ENCODE results near the gene KRTAP2-2.
"Not testable (repeated sequence)": the region's sequence is repeated elsewhere in the genome, so short reads cannot be mapped to it uniquely, and the experiment has no call there.

Gene KRTAP2-2

GRCh38 chr17:41055130-41055529 is at the start of gene KRTAP2-2:
Gene KRTAP2-2, minus strand, starts transcription at chr17:41055230. Its CDS starts 19 bp downstream, at chr17:41055211.
- DNase-seq, result not testable (repeated sequence)

DNA sequence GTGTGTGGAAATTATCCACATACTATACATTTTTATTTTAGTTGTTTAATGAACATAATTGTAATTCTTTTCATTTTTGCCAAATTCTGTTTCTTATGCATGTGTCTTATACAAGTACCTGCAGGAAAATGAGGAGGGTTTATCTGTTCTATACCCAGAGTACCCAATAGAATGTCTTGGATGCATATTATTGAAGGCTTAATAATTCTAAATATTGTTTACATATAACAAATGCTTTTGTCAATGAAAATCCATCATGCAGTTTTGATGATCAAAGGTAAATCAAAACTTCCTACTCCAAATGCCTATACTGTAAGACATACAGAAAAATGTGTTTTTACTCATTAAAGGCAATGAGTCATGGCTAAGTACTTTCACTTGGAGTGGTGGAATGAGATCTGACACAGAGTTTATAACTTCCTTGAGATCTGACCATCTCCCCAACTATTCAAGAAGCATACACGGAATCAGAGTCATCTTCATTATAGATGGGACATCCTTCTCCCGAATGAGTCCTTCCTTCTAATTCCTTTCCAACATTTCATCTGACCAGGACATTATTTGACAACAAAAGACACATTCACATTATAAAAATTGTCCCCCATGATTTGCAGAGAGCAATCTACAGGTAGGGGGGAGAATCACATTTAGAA is 49.5 kb upstream of the KRTAP2-2 start:
- DNase-seq, result not testable (repeated sequence)

GRCh38 chr17:41103896-41104295 is 48.9 kb upstream of the KRTAP2-2 start:
- DNase-seq, result no peak

DNA sequence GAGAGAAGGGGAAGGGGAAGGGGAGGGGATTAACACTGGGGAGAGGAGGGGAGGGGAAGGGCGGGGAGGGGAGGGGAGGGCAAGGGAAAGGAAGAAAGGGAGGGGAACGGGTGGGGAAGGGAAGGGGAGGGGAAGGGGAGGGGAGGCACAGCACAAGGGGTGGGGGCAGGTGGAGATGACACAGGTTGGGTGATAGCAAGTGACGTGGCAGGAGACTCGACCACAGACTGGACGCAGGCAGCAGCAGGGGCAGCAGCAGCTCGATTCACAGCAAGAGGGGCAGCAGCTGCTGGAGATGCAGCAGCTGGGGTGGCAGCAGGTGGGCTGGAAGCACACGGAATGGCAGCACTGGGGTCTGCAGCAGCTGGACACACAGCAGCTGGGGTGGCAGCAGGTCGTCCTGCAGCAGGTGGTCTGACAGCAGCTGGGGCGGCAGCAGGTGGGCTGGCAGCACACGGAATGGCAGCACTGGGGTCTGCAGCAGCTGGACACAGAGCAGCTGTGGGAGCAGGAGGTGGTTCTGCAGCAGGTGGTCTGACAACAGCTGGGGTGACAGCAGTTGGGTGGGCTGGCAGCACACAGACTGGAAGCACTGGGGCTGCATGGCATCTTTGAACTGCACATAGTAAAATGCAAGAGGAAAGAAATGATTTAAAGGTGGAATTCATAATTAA is 46.7 kb upstream of the KRTAP2-2 start, which contains the start of gene KRTAP4-16:
Gene KRTAP4-16, minus strand, starts transcription at position 624 of the 674 bp plus-strand sequence. Its CDS starts 0 bp downstream, at position 624.
- no peak for DNase-seq

DNA sequence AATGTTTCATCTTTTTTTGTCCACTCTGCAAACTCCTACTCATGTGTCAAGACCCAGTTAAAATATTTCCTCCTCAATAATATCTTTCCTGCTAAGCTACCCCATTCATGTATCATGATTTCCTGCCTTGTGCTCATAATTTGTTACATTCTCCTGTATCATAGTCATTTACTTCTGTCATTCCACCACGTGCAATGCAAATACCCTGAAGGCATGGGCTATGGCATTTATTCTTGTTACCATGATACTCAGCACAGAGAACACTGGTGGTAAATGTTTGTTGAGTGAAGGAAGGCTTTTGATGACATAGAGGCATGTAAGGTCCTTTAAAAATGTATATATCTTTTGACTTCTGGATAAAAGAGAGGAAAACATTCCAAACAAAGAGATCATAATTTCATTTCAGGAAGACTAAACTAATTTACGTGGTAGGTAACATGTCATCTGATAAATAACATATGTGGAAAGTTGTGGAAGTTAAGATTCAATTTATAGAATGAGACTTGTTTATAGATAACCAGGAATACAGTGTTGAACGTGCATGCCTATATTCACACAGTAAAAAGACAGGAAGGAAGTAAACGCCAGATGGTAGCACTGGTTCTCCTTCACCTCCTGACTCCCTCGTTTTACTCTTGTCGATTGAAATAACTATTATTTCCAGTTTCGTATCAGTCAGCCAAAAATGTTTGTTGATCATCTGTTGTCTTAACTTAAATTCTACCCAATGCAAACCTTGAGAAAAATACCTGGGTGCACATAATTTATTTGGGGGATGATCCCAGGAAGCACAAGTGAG is 44.9 kb upstream of the KRTAP2-2 start:
- DNase-seq, result not testable (repeated sequence)

- DNase-seq, result no peak
Observed at GRCh38 chr17:41098481-41098880, 43.5 kb upstream of the KRTAP2-2 start.

DNA sequence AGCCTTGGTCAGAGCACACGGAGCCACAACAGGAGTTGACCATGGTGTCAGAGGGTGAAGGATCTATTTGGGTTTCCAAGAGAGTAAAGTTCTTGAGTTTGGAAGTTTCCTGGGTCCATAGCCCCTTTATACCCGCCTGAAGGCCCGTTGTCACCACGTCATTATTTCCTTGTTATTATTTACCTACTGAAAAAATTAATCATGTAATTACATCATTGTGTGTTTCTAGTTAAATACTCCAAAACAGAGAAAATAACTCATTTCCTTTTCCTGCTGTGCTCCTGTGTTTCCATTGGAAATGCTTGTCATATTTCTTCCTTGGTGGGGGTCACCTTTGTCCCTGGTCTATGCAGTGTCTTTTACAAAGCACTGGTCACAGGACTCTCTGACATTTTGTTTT is 43.0 kb upstream of the KRTAP2-2 start, which contains the start of gene KRTAP4-8:
Gene KRTAP4-8, minus strand, starts transcription at position 101 of the 400 bp plus-strand sequence. Its CDS starts 58 bp downstream, at position 43.
- no peak for DNase-seq

GRCh38 chr17:41096055-41096454 is 41.0 kb upstream of the KRTAP2-2 start:
- no peak for DNase-seq

DNA sequence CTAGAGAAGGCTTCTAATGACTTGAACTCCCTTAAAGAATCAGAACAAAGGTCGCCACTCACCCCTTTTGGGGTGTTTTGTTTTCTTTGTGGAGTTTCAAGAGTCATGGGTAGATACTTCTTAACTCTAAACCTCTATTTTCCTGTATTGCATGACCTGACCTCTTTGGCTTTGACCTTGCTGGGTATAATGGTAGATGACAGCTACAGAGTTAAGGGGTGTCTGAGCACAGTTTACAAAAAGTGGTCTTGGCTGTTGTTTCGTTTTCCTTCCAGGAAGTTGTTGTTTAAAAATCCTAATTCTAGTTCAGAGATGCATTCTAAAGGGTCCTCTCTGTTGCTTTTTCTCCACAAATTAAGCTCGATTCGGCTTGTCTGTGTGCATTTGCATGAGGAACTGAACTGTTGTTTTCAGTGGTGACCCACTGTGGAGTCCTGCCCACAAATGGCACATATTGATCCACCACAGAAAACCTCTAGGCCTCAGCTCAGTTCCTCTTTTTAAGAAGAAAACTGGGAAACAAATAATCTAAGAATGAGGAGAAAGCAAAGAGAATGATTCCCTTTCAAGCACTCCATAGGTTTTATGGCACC is 33.8 kb upstream of the KRTAP2-2 start:
- not testable (repeated sequence) for DNase-seq

DNA sequence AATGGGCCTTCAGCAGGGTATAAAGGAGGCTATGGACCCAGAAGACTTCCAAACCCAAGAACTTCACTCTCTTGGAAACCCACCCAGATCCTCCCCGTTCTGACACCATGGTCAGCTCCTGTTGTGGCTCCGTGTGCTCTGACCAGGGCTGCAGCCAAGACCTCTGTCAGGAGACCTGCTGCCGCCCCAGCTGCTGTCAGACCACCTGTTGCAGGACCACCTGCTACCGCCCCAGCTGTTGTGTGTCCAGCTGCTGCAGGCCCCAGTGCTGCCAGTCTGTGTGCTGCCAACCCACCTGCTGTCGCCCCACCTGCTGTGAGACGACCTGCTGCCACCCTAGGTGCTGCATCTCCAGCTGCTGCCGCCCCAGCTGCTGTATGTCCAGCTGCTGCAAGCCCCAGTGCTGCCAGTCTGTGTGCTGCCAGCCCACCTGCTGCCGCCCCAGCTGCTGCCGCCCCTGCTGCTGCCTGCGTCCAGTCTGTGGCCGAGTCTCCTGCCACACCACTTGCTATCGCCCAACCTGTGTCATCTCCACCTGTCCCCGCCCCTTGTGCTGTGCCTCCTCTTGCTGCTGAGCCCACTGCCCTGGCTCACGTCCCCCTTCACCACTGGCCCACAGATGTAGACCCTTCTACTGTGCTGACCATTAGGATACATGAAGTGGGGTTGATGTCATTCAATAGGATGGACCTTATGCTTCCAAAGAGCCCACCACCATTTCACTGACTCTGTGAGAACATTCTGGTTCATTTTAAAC is 29.2 kb upstream of the KRTAP2-2 start, which contains the start of gene KRTAP4-7:
Gene KRTAP4-7, plus strand, starts transcription at position 51 of the 757 bp plus-strand sequence. Its CDS starts 57 bp downstream, at position 108.
- not testable (repeated sequence) for DNase-seq

DNA sequence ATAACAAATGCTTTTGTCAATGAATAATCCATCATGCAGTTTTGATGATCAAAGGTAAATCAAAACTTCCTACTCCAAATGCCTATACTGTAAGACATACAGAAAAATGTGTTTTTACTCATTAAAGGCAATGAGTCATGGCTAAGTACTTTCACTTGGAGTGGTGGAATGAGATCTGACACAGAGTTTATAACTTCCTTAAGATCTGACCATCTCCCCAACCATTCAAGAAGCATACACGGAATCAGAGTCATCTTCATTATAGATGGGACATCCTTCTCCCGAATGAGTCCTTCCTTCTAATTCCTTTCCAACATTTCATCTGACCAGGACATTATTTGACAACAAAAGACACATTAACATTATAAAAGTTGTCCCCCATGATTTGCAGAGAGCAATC is 28.4 kb upstream of the KRTAP2-2 start:
- not testable (repeated sequence) for DNase-seq

DNA sequence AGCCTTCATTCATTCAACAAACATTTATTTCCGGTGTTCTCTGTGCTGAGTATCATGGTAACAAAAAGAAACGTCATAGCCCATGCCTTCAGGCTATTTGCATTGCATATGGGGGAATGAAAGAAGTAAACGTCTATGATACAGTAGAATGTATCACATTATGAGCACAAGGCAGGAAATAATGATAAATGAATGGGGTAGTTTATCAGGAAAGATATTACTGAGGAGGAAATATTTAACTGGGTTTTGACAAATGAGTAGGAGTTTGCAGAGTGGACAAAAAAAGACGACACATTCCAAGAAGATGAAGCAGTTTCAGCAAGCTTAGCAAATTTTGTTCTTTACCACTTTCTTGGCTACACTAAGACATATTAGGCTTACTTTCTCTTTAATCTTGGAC is 27.6 kb upstream of the KRTAP2-2 start:
- no peak for DNase-seq

DNA sequence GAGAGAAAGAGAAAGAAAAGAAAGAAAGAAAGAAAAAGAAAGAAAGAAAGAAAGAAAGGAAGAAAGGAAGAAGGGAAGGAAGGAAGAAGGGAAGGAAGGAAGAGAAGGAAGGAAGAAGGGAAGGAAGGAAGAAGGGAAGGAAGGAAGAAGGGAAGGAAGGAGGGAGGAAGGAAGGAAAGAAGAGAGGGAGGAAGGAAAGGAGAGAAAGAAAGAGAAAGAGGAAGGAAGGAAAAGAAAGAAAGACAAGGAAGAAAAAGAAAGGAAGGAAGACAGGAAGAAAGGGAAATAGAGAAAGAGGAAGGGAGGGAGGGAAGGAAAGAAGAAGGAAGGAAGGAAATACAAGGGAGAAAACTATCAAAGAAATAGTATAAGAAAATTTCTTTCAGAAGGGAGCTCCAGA is 21.8 kb upstream of the KRTAP2-2 start:
- no peak for DNase-seq

DNA sequence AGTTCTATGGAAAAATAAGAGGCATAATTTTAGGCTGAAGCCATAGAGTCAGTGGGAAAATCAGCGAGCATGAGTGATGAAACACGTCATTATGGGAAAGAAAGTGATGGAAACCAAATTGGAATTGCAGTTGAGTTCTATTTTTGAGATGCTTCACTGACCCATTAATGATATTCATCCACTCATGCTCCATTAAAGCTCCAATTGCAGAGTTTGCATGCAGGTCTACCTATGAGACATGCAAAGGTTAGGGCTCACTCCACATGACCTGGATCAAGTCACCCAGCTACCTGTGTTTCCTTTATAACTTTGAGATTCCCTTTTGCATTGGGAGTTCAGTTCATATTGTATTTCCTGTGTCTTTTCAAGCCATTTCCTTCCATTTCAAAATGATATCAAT is 18.6 kb upstream of the KRTAP2-2 start:
- no peak for DNase-seq

DNA sequence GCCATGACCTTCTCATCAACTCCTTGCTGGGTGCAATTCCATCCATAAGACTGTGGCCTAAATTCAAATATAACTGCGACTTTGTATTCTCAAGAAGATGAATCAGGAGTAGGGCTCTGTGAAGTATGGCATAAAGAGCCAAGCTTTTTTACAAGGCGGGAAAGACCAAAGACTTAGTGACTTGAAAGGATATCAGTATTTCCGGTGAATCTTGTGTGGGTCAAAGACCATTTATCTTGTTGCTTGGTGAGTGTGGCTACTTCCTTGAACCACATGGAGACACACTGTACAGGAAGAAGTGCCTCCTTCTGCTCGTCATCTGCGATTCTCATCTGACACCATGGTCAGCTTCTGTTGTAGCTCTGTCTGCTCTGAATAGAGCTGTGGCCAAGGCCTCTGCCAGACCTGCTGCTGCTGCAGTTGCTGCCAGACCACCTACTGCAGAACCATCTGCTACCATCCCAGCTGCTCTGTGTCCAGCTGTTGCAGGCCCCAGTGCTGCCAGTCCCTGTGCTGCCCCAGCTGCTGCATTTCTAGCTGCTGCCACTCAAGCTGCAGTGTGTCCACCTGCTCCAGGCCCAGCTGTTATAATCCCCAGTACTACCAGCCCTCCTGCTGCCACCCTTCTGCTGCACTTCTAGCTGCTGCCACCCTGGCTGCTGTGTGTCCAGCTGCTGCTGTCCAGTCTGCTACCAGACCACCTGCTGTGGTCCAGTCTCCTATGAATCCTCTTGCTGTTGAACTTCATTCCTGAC is 16.8 kb upstream of the KRTAP2-2 start:
- no peak for DNase-seq

DNA sequence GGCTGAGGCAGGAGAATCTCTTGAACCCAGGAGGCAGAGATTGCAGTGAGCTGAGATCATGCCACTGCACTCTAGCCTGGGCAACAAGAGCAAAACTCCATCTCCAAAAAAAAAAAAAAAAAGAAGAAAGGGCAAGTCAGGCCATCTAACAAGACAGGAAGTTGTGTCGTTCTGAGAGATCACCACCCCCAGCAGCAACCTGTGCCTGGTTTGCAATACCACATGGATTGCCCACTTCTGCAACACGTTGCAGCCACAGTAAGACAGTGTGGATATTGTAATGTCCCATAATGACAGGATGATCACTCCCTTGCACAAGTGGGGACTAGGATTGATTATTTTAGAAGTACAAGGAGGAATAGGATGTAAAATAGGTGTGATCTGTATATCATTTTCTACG is 14.0 kb upstream of the KRTAP2-2 start:
- DNase-seq, result no peak

DNA sequence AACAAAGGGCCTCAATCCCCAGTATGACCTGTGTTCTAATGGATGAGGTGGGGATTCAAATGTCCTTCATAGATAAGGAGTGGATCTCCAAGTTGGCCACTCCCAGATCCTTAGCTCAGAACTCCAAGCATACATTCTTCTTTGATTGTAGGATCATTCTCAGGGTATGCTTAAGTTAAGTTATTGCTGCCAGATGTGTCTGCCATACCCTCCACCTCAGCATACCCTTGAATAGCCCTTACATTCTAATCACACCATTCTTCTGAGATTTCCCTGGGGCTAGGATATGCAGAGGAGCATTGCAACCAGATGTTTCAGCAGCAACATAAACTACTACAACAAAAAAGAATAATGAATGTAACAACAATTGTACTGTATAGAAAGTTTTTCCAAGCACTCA is 12.3 kb upstream of the KRTAP2-2 start:
- DNase-seq, result no peak

DNA sequence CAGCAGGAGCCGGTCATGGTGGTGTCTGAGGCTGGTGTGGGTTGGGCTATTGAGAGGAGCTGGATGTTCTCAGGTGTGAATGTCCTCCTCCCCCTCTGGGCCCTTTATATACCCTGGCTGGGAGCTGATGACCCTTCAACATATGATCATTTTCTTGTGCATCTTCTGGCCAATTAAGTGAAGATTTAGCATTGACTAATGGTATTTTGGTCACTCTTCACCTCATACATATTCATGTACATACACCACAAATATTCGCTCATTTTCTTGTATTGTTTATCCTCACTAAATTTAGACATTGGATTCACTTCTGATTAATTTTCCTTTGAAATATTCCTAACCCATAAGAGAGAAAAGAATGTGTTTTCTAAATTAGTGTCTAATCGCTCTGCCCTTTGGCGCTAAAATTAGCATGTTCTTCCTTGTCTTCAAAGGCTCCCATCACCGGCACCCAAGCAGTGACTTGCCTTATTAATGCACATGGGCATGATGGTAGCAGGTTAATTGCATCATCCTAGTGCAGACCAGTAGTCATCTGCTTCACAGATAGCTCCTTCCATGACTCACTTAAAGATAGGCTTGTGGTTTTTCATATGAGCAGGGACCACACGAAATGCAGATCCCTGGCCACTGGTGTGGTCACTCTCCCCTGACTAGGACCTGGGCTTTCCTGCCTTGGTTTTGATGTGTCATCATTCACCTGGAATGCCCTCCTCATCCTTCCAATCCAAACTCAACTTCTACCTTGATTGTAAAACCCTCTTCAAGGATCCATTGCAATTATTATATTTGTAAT is 11.0 kb upstream of the KRTAP2-2 start, which contains the start of gene KRTAP2-4:
Gene KRTAP2-4, minus strand, starts transcription at position 51 of the 796 bp plus-strand sequence. Its CDS starts 34 bp downstream, at position 17.
- DNase-seq, result no peak
